GM19239 (cell line): ENCODE results near the gene SPACDR.

ENCODE experiments used
- DNase-seq: peaks from one replicate; pipeline ENCODE4 v3.0.0; 2011; ENCODE audit warnings: low spot score; ENCODE audit not compliant: insufficient read length
- FAIRE-seq: peaks from 2 replicates; lab custom pipeline; 2011; peaks lifted over from hg19 to GRCh38; lab: Jason Lieb, UNC

SPACDR gene

GRCh38 chr7:100486111-100486636 is 22.1 kb upstream of the SPACDR start:
- FAIRE-seq (no peak), DNase-seq (no peak)

GRCh38 chr7:100485471-100485876 is 21.4 kb upstream of the SPACDR start:
- FAIRE-seq (no peak), DNase-seq (no peak)

- DNase-seq (no peak), FAIRE-seq (no peak)
Observed at GRCh38 chr7:100484673-100485045, 20.6 kb upstream of the SPACDR start.

GRCh38 chr7:100483722-100484672 is 19.9 kb upstream of the SPACDR start, which contains the start of gene NYAP1:
Gene NYAP1, plus strand, starts transcription at chr7:100483927. Its CDS starts 1,385 bp downstream, at chr7:100485312.
- no peak for FAIRE-seq
- no peak for DNase-seq

GRCh38 chr7:100483090-100483721 is 19.1 kb upstream of the SPACDR start:
- FAIRE-seq (no peak), DNase-seq (peak; percentile 84)

GRCh38 chr7:100482728-100483089 is 18.6 kb upstream of the SPACDR start:
- DNase-seq (no peak), FAIRE-seq (no peak)

- DNase-seq (no peak), FAIRE-seq (no peak)
Observed at GRCh38 chr7:100481466-100481865, 17.4 kb upstream of the SPACDR start.

- peak; percentile 95 for FAIRE-seq
- peak; percentile 94 for DNase-seq
Observed at GRCh38 chr7:100478958-100479660, 15.0 kb upstream of the SPACDR start, which contains the start of gene TSC22D4. Gene TSC22D4, minus strand, starts transcription at chr7:100479214. Its CDS starts 1,176 bp downstream, at chr7:100478038.

- DNase-seq (no peak), FAIRE-seq (no peak)
Observed at GRCh38 chr7:100477871-100478267, 13.8 kb upstream of the SPACDR start.

- FAIRE-seq, result peak; percentile 11
Observed at GRCh38 chr7:100476903-100477870, 13.1 kb upstream of the SPACDR start.

GRCh38 chr7:100476101-100476780 is 12.2 kb upstream of the SPACDR start:
- peak; percentile 39 for FAIRE-seq
- no peak for DNase-seq

More at GRCh38 chr7:100476903-100477870, 13.1 kb upstream of the SPACDR start:
- DNase-seq, result no peak

- FAIRE-seq, result no peak
- DNase-seq, result no peak
Observed at GRCh38 chr7:100475549-100475948, 11.5 kb upstream of the SPACDR start.

- DNase-seq (no peak), FAIRE-seq (no peak)
Observed at GRCh38 chr7:100472854-100473499, 8.9 kb upstream of the SPACDR start.

- FAIRE-seq (no peak), DNase-seq (no peak)
Observed at GRCh38 chr7:100472121-100472851, 8.2 kb upstream of the SPACDR start.

- FAIRE-seq (no peak), DNase-seq (no peak)
Observed at GRCh38 chr7:100471021-100471420, 7.0 kb upstream of the SPACDR start.

GRCh38 chr7:100469227-100470044 is 5.4 kb upstream of the SPACDR start:
- FAIRE-seq (peak; percentile 83), DNase-seq (peak; percentile 97)
